SU-DHL-6 (cell line): ENCODE measurements around the gene BTBD1.

Experiments used
- CTCF ChIP-seq: fragments of 200-600 bp; sonication (generic); IDR thresholded peaks from one replicate; pipeline ENCODE4 v1.5.1; 2017; ENCODE audit warnings: antibody characterized with exemption, mild to moderate bottlenecking, low read length, moderate library complexity; ENCODE audit not compliant: insufficient read depth, poor library complexity, severe bottlenecking
- EZH2phosphoT487 ChIP-seq: fragments of 200-600 bp; sonication (generic), shearing (Covaris generic); conservative IDR thresholded peaks from 2 replicates; pipeline ENCODE4 v1.6.1; 2018; ENCODE audit warnings: mild to moderate bottlenecking, antibody characterized with exemption, low read length, moderate library complexity, mixed read lengths

GRCh38 chr15:82999426-82999825 is 67.6 kb downstream of the BTBD1 start:
- TF ChIP-seq EZH2phosphoT487 (no peak), CTCF (no peak)
